Chondrocyte (in vitro differentiated cells): Measurements from ENCODE around the gene NTSR2. TPM values are rescaled to one million over a fixed set of nuclear protein-coding genes. Genes with fewer than 3 reads are reported as not detected.

Experiments used
- DNase-seq: peaks from one replicate; pipeline ENCODE4 v3.0.0; 2021; ENCODE audit warnings: mixed read lengths, low spot score
- H3K27ac Mint-ChIP-seq: one replicate; pipeline ENCODE4 v1.8.0; 2021; ENCODE audit warnings: mild to moderate bottlenecking, moderate library complexity, mixed read lengths; ENCODE audit not compliant: unreplicated experiment
- H3K27me3 Mint-ChIP-seq: 2 replicates; pipeline ENCODE4 v1.8.0; 2021; ENCODE audit warnings: low read depth, mixed read lengths
- H3K36me3 Mint-ChIP-seq: 2 replicates; pipeline ENCODE4 v1.8.0; 2021; ENCODE audit warnings: low read depth, mixed read lengths
- H3K4me1 Mint-ChIP-seq: 2 replicates; pipeline ENCODE4 v1.8.0; 2021; ENCODE audit warnings: low read depth, mild to moderate bottlenecking, mixed read lengths
- H3K4me3 Mint-ChIP-seq: one replicate; pipeline ENCODE4 v1.8.0; 2021; ENCODE audit warnings: mild to moderate bottlenecking, moderate library complexity, mixed read lengths; ENCODE audit not compliant: unreplicated experiment
- H3K9me3 Mint-ChIP-seq: 2 replicates; pipeline ENCODE4 v1.8.0; 2021; ENCODE audit warnings: low read depth, mixed read lengths
- CTCF ChIP-seq: fragments of 200-600 bp; sonication (generic); IDR thresholded peaks from 2 replicates; pipeline ENCODE4 v1.5.0; 2021; ENCODE audit warnings: antibody characterized with exemption, mild to moderate bottlenecking, moderate library complexity
- total RNA-seq: library from RNA; stranded (reverse); gene quantifications from 3 replicates; pipeline ENCODE4 v1.2.1, GENCODE V29; 2021

The NTSR2 gene
- total RNA-seq, 1 donor from 2014 or later: not detected

GRCh38 chr2:11647834-11648600 lies 22.0 kb downstream of the NTSR2 start:
- Mint-ChIP-seq H3K4me3 (no peak overlapping the region), H3K27me3 (peaks cover 3% of the 10 kb centered on the region), H3K36me3 (no peaks in the 10 kb centered on the region), H3K9me3 (no peaks in the 10 kb centered on the region), H3K4me1 (peaks cover 21% of the 10 kb centered on the region), H3K27ac (no peak overlapping the region)
- peak; percentile 73 for TF ChIP-seq CTCF
- no peak for DNase-seq

- Mint-ChIP-seq H3K27me3 (peaks cover 3% of the 10 kb centered on the region), H3K27ac (no peak overlapping the region), H3K36me3 (no peaks in the 10 kb centered on the region), H3K4me1 (peaks cover 11% of the 10 kb centered on the region), H3K4me3 (no peak overlapping the region), H3K9me3 (no peaks in the 10 kb centered on the region)
- no peak for TF ChIP-seq CTCF
- no peak for DNase-seq
Observed at GRCh38 chr2:11646530-11646929, 23.5 kb downstream of the NTSR2 start.

GRCh38 chr2:11644293-11644692 lies 25.7 kb downstream of the NTSR2 start:
- Mint-ChIP-seq H3K36me3 (peaks cover 2% of the 10 kb centered on the region), H3K9me3 (no peaks in the 10 kb centered on the region), H3K27ac (no peak overlapping the region), H3K27me3 (peaks cover 3% of the 10 kb centered on the region), H3K4me1 (peaks cover 11% of the 10 kb centered on the region), H3K4me3 (no peak overlapping the region)
- TF ChIP-seq CTCF: no peak
- no peak for DNase-seq

GRCh38 chr2:11642972-11643371 lies 27.0 kb downstream of the NTSR2 start:
- peaks cover 3% of the 10 kb centered on the region for H3K36me3 Mint-ChIP-seq
- no peak for DNase-seq
- no peak for TF ChIP-seq CTCF
- no peaks in the 10 kb centered on the region for H3K9me3 Mint-ChIP-seq
- H3K4me3 Mint-ChIP-seq: no peak overlapping the region
- no peak overlapping the region for H3K27ac Mint-ChIP-seq
- peaks cover 4% of the 10 kb centered on the region for H3K27me3 Mint-ChIP-seq
- H3K4me1 Mint-ChIP-seq: peaks cover 1% of the 10 kb centered on the region

GRCh38 chr2:11640132-11640531 lies 29.9 kb downstream of the NTSR2 start:
- Mint-ChIP-seq H3K27ac (no peak overlapping the region), H3K9me3 (no peaks in the 10 kb centered on the region), H3K4me3 (no peak overlapping the region), H3K36me3 (peaks cover 3% of the 10 kb centered on the region), H3K4me1 (no peaks in the 10 kb centered on the region), H3K27me3 (peaks cover 6% of the 10 kb centered on the region)
- TF ChIP-seq CTCF: no peak
- no peak for DNase-seq
